GM18499 (cell line): ENCODE data around the gene SLC25A12.
"Not testable (repeated sequence)": the region's sequence is repeated elsewhere in the genome, so short reads cannot be mapped to it uniquely, and the experiment has no call there.

Experiments used
- ATAC-seq: cut with Tn5 transposase; IDR thresholded peaks from one replicate; pipeline ENCODE4 v1.9.1; 2021; ENCODE audit warnings: moderate number of reproducible peaks; ENCODE audit not compliant: insufficient read depth, unreplicated experiment

SLC25A12 gene

GRCh38 chr2:171793691-171794678, 100.1 kb downstream of the SLC25A12 start:
- ATAC-seq = no peak

- no peak for ATAC-seq
Measured at GRCh38 chr2:171792886-171793580, 101.0 kb downstream of the SLC25A12 start.

- ATAC-seq = no peak
Measured at GRCh38 chr2:171792157-171792556, 101.9 kb downstream of the SLC25A12 start.

GRCh38 chr2:171791361-171791760, 102.7 kb downstream of the SLC25A12 start:
- no peak for ATAC-seq

GRCh38 chr2:171789956-171790355, 104.1 kb downstream of the SLC25A12 start:
- no peak for ATAC-seq

DNA sequence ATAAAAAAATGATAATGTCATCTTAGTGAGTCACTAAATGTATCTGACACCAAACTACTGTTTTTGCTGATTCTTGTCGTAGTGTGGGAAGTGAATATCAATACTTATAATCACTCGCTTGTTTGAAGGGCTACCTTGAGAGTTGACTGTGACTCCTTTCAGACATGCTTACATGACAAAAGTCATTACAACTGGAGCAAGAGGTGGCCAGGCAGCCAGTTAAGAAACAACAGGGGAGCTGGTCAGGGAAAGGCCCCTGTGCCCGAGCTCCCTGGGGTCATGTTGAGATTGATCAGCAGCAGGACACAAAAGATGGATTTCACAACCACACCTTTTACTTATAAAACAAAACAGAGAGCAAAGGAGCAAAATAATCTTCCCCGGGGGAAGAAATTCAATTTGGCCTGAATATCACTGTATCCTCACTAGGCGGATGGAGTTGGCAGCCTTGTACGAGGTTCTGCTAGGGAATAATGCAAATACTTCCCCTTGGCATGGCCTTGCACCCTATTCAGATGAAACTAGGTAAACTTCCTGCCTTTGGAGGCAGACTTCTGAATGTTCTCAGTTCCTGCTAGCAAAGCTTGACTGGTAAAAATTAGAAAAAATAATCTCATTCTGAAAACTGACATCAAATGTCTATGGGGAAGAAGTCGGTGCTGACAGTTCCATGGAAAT, 105.6 kb downstream of the SLC25A12 start:
- ATAC-seq = no peak

GRCh38 chr2:171787333-171788072, 106.5 kb downstream of the SLC25A12 start:
- ATAC-seq = no peak

DNA sequence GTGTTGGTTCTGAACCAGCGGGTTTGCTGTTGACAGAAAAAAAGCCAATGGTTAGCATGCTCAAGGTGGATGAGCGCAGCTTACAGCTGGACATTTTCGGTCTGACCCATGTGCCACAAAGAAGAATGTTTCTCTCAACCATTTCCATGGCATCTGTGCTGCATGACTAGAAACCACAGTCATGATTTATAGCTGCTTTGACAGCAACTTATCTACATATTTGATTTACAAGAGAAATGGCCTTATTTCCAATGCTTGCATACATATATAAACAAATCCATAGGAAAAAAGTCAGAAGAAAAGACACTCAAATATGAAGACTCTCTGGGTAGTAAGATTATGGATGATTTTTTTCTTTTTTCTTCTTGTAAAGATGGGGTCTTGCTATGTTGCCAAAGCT, 108.6 kb downstream of the SLC25A12 start:
- ATAC-seq = no peak

GRCh38 chr2:171778515-171778914, 115.5 kb downstream of the SLC25A12 start:
- no peak for ATAC-seq

DNA sequence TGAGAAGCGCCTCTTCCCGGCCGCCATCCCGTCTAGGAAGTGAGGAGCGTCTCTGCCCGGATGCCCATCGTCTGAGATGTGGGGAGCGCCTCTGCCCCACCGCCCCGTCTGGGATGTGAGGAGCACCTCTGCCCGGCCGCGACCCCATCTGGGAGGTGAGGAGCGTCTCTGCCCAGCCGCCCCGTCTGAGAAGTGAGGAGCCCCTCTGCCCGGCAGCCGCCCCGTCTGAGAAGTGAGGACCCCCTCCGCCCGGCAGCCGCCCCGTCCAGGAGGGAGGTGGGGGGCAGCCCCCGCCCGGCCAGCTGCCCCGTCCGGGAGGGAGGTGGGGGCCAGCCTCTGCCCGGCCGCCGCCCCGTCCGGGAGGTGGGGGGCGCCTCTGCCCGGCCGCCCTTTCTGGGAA, 119.5 kb downstream of the SLC25A12 start:
- not testable (repeated sequence) for ATAC-seq

GRCh38 chr2:171772373-171772772, 121.7 kb downstream of the SLC25A12 start:
- no peak for ATAC-seq

DNA sequence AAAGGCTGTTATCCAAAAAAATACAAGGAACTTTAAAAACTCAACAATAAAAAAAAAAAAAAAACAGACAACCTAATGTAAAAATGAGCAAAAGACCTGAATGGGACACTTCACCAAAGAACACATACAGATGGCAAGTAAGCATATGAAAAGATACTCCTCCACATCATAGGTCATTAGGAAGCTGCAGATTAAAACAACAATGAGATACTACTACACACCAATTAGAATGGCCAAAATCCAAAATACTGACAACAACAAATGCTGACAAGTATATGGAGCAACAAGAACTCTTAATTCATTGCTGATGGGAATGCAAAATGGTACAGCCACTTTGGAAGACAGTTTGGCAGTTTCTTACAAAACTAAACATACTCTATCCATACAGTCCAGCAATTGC, 122.6 kb downstream of the SLC25A12 start:
- no peak for ATAC-seq

DNA sequence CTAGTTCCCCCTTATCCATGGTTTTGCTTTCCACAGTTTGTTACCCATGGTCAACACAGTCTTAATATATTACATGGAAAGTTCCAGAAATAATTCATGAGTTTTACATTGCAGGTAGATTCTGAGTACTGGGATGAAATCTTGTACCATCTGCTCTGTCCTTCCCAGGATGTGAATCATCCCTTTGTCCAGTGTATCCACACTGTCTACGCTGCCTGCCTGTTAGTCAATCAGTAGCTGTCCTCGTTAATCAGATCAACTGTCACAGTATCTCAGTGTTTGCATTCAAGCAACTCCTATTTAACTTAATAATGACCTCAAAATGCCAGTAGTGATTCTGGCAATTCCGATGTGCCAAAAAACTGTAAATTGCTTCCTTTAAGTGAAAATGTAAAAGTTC, 130.4 kb downstream of the SLC25A12 start:
- no peak for ATAC-seq

DNA sequence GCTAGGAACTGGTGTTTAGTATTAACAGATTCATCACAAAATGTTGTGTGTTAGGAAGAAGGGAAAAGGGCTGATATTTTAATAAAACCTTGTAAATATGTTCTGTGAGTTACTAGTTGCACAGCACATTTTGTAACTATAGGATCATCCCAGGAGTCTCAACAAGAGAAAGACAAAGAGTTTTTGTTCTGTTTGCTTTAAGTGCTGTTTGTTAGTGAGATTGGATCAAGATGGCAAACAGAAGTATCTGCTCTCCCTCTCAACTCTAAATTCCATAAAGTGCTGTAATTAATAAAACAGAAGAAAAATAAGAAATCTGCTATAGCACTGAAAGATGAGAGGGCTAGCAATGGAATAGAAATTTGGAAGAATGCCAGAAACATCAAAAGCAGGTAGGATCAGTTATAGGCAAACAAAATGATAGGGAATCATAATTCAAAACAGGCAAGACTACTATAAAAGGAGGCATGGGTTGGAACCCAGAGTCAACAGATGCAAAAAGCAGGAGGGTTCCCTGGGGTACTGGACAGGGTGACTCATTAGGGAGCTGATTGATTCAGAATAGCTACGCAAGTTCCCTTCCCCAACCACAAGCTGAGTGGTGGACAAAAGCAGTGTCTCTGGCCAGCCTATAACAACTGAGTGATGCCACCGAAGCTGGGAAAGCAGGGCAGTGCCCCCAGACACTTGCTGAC, 131.0 kb downstream of the SLC25A12 start:
- no peak for ATAC-seq

DNA sequence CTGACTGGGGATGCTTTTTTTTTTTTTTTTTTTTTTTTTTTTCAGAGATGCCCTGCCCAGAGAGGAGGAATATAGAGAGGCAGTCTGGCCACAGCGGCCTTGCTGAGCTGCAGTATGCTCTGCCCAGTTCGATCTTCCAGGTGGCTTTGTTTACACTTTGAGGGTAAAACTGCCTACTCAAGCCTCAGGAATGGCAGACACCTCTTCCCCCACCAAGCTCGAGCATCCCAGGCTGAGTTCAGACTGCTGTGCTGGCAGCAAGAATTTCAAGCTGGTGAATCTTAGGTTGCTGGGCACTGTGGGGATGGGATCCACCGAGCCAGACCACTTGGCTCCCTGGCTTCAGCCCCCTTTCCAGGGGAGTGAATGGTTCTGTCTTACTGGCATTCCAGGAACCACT, 132.9 kb downstream of the SLC25A12 start:
- not testable (repeated sequence) for ATAC-seq

DNA sequence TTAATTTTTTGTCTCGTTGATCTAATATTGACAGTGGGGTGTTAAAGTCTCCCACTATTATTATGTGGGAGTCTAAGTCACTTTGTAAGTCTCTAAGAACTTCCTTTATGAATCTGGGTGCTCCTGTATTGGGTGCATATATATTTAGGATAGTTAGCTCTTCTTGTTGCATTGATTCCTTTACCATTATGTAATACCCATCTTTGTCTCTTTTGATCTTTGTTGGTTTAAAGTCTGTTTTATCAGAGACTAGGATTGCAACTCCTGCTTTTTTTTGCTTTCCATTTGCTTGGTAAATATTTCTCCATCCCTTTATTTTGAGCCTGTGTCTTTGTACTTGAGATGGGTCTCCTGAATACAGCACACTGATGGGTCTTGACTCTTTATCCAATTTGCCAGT, 135.3 kb downstream of the SLC25A12 start:
- ATAC-seq = not testable (repeated sequence)

- ATAC-seq = no peak
Measured at GRCh38 chr2:171754254-171754939, 139.6 kb downstream of the SLC25A12 start.

DNA sequence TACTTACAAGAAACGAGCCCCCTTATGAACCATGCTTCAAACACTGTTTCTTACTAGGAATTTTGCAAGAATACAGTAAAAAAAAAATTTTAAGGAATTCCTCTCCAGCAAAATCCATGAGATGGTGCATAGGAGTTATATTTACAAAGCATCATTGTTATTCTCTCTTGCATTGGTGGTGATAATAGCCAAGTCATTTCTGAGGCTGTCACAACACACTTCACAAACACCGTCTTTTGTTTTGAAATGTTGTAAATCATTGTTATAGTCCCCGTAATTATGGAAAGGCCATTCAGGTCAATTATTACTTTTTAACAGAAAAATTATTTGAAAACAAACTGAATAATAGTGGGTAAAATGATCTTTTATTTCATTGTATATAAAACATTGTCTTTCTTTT, 146.7 kb downstream of the SLC25A12 start:
- no peak for ATAC-seq

DNA sequence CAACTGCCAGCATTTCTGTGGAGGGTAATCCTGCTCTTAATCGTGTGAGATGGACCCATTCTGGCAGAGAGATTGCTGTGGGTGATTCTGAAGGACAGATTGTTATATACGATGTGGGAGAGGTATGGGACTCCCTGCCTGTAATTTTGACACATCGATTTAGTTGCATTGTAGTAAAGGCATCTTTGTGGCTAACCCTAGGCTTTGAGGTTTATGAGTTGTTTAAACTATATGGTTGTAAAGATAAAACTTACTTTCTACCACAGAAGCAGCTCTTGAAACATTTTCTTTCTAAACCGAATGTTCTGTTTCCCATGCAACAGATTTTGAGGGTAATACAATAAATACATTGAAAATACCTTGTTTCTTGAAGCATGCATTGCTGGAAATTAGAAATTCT, 148.2 kb downstream of the SLC25A12 start:
- no peak for ATAC-seq
